Putamen (tissue), 1 donor: ENCODE measurements around the gene DNMBP.
"Not testable (repeated sequence)": the region's sequence is repeated elsewhere in the genome, so short reads cannot be mapped to it uniquely, and the experiment has no call there.

Experiments used
- DNase-seq: peaks from one replicate; pipeline ENCODE4 v3.0.0-alpha.2; 2016; ENCODE audit warnings: low spot score

The DNMBP gene

DNA sequence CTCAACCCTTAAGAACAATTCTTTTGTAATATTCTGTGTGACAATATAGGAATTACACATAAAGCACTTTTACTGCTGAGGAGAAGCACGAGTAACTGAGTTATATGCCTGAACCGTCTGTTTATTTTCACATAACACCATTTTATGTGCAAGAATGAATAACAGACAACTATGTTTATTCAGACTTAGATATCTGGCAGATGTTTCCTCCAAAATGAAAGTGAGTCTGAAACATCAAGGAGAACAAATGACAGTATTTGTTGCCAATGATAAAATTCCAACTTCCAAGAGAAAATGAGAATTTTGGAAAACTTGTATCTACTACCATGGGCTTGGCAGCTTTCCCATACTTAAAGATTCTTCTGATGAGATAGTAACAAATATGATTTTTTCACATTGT, 51.4 kb downstream of the DNMBP start:
- DNase-seq, result no peak

DNA sequence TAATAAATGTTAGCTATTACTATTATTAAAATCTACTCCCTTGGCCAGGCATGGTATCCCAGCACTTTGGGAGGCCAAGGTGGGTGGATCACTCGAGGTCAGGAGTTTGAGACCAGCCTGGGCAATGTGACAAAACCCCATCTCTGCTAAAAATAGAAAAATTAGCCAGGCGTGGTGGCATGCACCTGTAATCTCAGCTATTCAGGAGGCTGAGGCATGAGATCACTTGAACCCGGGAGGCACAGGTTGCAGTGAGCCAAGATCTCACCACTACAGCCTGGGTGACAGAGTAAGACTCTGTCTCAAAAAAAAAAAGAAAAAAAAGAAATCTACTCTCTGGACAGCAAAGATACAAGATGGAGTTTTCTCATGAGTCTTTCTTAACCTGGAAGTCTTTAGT, 56.2 kb downstream of the DNMBP start:
- DNase-seq, result not testable (repeated sequence)

- no peak for DNase-seq
Measured at GRCh38 chr10:99952799-99953198, 56.9 kb downstream of the DNMBP start.

DNA sequence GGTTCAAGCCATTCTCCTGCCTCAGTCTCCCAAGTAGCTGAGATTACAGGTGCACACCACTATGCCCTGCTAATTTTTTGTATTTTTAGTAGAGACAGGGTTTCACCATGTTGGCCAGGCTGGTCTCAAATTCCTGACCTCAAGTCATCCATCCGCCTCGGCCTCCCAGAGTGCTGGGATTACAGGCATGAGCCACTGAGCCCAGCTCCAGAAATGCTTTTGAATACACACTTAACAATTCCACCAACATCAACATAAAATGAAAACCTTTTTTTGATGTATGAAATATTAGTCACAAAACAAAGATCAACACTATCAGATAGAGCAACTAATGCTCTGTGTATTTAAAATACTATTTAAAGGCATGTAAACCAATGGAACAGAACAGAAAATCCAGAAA, 63.7 kb downstream of the DNMBP start:
- not testable (repeated sequence) for DNase-seq

GRCh38 chr10:99945263-99945662, 64.5 kb downstream of the DNMBP start:
- DNase-seq, result no peak

DNA sequence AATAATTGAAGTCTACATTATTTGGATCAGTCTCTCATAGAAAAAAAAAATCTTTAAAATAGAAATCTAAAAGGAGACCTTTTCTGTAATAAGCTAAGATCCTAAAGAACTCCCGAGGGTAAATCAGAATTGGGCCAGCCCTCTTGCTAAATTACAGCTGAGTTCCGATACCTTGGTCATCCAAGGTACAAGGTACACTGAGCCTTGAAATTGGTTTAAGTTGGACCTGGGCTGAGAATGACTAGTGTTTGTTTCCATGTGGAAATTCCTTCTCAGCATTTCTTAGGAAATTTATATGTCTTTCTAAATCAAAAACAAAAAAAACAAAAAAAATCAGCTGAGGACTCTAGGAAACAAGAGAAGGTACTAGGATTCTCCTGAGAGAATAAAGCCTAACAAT, 64.9 kb downstream of the DNMBP start:
- DNase-seq, result no peak

GRCh38 chr10:99943908-99944307, 65.8 kb downstream of the DNMBP start:
- no peak for DNase-seq

DNA sequence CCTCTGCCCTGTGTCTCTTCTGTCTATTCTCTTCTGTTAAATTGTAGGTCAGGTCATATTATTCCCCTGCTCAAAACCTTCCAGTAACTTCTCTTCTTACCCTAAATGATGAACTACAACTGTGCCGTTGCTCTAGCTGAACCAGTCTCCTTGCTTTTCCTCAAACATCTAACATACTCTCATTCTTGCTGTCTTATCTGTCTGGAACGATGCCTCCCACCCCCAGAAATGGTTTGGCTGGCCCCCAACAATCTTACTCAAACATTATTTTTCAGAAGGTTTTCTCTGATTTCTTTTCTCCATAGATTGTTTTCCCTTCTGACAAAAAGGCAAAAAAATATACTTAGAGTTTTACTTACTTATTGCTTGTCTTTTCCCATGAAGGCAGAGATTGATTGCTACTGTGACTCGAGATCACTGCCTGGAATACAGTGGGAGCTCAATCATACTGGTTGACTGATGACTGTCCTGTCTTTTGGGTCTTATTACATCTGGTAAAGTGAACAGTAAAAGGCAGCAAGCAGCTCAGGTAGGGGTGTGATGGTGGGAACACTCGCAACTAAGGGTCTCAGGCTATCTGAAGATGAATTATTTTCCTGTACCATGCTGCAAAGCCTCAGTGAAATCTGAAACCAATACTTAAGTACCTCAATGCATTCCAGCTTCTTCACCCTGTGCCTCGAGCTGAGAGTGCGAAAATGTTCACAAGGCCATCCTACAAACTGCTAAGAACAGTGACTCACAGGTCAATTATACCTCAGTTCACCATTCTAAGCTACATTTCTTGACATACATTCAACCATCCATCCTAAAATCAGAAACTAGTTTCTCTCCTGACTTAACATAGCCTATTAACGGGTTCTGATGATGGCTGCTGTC, 67.6 kb downstream of the DNMBP start:
- no peak for DNase-seq

DNA sequence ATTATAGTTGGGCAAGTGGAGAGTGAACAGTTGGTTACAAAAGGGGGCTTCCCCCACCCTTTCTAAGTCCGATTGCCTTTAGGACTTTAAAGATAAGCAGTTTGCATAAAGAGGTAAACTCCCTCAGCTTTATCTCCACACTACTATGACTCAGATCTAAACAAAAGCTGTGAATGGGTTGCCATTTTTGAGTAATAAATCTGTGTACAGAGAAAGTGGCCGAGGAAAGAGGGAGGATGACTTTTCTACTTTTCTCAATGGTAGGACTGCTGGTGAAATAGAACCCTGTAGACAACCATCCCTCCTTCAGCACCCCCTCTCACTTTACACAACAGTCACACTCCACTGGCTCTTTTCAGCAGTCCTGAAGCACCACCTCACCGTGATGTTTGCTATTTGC, 71.2 kb downstream of the DNMBP start:
- DNase-seq, result no peak

- no peak for DNase-seq
Measured at GRCh38 chr10:99937630-99938029, 72.1 kb downstream of the DNMBP start.

GRCh38 chr10:99932203-99932957, 77.4 kb downstream of the DNMBP start:
- not testable (repeated sequence) for DNase-seq

DNA sequence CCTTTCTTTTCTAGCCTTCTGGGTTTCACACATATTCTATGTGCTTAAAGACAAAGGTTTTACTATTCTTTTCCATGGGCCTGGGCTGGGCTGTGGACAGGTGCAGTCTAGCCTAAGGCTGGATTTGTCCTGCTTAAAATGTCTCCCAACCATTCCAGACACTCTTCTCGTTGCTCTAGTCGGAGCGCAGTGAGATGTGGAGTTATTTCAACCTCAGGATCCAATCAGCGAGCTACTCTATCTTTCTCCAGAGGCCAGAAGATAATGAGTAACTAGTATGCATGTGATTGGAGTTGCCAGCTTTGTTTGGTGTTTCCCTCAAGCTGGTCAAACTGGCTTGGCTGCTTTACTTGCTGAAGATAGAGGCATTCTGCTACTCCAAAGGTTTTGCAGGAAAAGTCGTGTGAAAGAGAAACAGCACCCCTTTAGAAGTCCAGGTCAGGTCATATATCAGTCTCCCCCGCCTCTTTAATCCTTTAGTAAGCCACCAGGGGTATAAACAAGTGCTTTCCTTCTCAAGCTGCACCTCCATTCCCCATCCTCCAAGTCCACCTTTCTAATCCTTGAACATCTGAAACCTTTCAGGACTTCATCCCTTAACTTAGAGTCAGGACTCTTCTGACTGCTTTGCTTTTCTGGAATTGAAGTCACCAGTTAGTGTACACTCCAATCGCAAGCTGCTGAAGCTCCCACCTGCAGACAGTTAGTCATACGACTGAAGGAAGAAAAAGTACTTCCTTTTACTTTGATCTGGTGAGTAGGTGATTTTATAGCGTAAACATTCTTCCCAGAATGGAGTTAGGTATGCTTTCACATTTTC, 78.8 kb downstream of the DNMBP start:
- DNase-seq, result peak; percentile 11

DNA sequence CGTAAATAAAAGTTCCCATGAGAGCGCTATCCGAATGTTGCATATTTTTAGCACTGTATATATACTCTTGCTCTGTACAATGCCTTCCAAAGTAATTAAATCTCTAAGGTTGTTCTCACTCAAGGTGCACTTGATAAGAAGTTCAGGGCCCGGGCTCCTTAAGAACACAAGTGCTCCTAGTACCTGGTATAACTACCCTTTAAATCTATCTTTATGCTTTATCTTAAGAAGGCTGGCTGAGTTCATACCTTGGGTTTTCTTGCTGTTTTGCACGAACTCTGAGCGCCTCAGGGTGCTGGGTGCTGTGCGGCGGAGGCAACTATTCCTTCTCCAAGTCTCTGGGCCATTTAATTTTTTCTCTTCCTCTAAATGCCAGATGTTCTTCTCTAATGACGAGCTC, 80.4 kb downstream of the DNMBP start:
- no peak for DNase-seq

GRCh38 chr10:99927721-99928280, 81.9 kb downstream of the DNMBP start:
- no peak for DNase-seq

- DNase-seq, result no peak
Measured at GRCh38 chr10:99926925-99927720, 82.6 kb downstream of the DNMBP start.

- no peak for DNase-seq
Measured at GRCh38 chr10:99924451-99925255, 85.1 kb downstream of the DNMBP start.

- DNase-seq, result no peak
Measured at GRCh38 chr10:99921948-99922347, 87.8 kb downstream of the DNMBP start.

GRCh38 chr10:99920901-99921300, 88.8 kb downstream of the DNMBP start:
- DNase-seq, result no peak

GRCh38 chr10:99920486-99920885, 89.3 kb downstream of the DNMBP start:
- DNase-seq, result no peak
